Activated CD8-positive, alpha-beta memory T cell treated with anti-CD3 and anti-CD28 coated beads for 24 hours (primary cell): ENCODE data around the gene PLK5.

Experiments
- DNase-seq: peaks from one replicate; pipeline ENCODE4 v3.0.0-alpha.2; 2020

Gene PLK5

GRCh38 chr19:1580957-1581356 is 57.1 kb downstream of the PLK5 start:
- DNase-seq = no peak

GRCh38 chr19:1582201-1582600 is 58.3 kb downstream of the PLK5 start:
- DNase-seq = no peak

DNA sequence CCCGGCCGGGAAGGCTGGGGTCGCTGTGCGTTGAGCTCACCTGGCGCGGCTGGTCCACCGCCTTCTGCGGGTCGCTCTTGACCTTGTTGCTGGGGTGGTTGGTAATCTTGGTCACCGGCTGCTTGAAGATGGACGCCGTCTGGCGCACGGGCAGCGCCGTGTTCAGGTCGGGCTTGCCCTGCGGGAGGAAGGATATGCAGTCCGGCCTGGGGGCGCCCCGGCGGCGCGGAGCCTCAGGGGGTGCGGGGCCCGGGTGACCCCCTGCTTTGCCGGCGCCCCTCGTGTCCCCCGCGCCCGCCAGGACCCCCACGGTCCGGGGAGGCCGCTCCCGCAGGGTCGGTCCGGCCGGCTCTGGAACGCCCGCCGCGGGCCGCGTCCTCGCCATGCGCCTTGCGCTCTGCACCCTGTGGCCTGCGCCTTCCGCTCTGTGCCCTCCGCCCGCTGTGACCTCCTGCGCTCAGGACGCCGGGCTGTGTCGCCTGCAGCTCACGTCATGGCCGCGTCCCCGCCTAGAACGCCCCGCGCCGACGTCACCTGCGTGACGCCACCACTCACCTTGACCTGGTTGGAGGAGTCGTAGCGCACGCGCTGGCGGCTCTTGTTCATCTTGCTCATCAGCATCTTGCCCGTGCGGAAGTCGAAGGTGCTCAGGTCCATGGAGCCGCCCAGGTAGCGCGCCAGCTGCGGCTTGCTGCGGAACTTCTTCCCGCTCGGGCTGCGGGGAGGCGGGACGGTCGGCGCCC is 60.8 kb downstream of the PLK5 start:
- no peak for DNase-seq

DNA sequence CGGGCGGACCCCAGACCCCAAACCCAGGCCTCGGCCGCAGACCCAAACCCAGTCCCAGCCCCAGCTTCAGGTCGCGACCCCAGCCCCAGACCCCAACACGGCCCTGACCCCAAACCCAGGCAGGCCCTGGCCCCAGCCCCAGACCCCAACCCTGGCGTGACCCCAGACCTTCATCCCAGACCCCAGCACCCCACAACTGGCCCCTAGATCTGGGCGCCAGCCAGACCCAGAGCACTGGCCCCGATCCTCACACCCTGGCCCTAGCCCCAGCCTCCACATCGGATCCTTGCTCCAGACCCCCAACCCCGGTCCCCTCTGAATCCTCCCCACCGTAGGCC is 61.3 kb downstream of the PLK5 start:
- DNase-seq = no peak
